Breast epithelium (tissue), 3 donors: ENCODE data around the gene SIDT2.

Experiments
- CTCF ChIP-seq, 3 donors: fragments of 450-650 bp; IDR thresholded peaks; one replicate each; pipeline ENCODE4 v1.5.1; 2016 to 2017; ENCODE audit warnings: antibody characterized with exemption in 3 of 3, mild to moderate bottlenecking in 3 of 3, moderate library complexity in 3 of 3
- POLR2A ChIP-seq: fragments of 450-650 bp; IDR thresholded peaks from one replicate; pipeline ENCODE4 v1.6.1; 2016; ENCODE audit warnings: antibody characterized with exemption, mild to moderate bottlenecking, moderate library complexity
- POLR2AphosphoS5 ChIP-seq, 3 donors: sonication (generic); formaldehyde crosslinking; IDR thresholded peaks; one replicate each; pipeline ENCODE4 v1.6.1; 2017; ENCODE audit warnings: antibody characterized with exemption in 3 of 3

GRCh38 chr11:117229931-117230285 lies 51.4 kb downstream of the SIDT2 start:
- no peak for TF ChIP-seq CTCF (IDR thresholded peaks at IDR 0.05)
- TF ChIP-seq POLR2A: no peak
- no peak for TF ChIP-seq POLR2AphosphoS5 (IDR thresholded peaks at IDR 0.05)
